ENCODE measurements around the gene ACAA2.

- TF ChIP-seq CTCF (IDR thresholded peaks at IDR 0.05) (no peak), POLR2A (IDR thresholded peaks at IDR 0.05) (no peak)
Observed at GRCh38 chr18:49767111-49768050, 46.0 kb downstream of the ACAA2 start.
